Lower leg skin (tissue), 3 donors: Measurements from ENCODE around the gene DNMT3B.

ENCODE experiments used
- POLR2A ChIP-seq, 2 donors: fragments of 450-650 bp; IDR thresholded peaks; one replicate each; pipeline ENCODE4 v1.6.1; 2016 to 2017; ENCODE audit warnings: antibody characterized with exemption in 2 of 2, mild to moderate bottlenecking in 1 of 2, moderate library complexity in 1 of 2
- TF ChIP-seq, protein P1 (sequence below), 3 donors: fragments of 450-650 bp; IDR thresholded peaks; one replicate each; pipeline ENCODE4 v1.5.1; 2016; ENCODE audit warnings: antibody characterized with exemption in 3 of 3, mild to moderate bottlenecking in 3 of 3, moderate library complexity in 2 of 3

GRCh38 chr20:32751702-32752457 lies 10.3 kb upstream of the DNMT3B start:
- TF ChIP-seq, protein P1, sequence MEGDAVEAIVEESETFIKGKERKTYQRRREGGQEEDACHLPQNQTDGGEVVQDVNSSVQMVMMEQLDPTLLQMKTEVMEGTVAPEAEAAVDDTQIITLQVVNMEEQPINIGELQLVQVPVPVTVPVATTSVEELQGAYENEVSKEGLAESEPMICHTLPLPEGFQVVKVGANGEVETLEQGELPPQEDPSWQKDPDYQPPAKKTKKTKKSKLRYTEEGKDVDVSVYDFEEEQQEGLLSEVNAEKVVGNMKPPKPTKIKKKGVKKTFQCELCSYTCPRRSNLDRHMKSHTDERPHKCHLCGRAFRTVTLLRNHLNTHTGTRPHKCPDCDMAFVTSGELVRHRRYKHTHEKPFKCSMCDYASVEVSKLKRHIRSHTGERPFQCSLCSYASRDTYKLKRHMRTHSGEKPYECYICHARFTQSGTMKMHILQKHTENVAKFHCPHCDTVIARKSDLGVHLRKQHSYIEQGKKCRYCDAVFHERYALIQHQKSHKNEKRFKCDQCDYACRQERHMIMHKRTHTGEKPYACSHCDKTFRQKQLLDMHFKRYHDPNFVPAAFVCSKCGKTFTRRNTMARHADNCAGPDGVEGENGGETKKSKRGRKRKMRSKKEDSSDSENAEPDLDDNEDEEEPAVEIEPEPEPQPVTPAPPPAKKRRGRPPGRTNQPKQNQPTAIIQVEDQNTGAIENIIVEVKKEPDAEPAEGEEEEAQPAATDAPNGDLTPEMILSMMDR (IDR thresholded peaks at IDR 0.05) = no peak
- no peak for TF ChIP-seq POLR2A (IDR thresholded peaks at IDR 0.05)
